Right lobe of liver (tissue), 6 donors: ENCODE measurements around the gene ADI1. TPM values are rescaled to one million over a fixed set of nuclear protein-coding genes. Genes with fewer than 3 reads are reported as not detected.

ENCODE experiments used
- ATAC-seq, 4 donors: fragments of 200-7000 bp; cut with Tn5 transposase; one replicate each; pipeline ENCODE4 v1.9.1; 2020; ENCODE audit warnings: mild to moderate bottlenecking in 4 of 4, moderate library complexity in 4 of 4
- DNase-seq, 3 donors: peaks; one replicate each; pipeline ENCODE4 v3.0.0-alpha.2; 2020
- H3K27ac ChIP-seq, 3 donors: fragments of 200-600 bp; one replicate each; pipeline ENCODE4 v1.8.0; 2022
- H3K27me3 ChIP-seq, 2 donors: fragments of 200-600 bp; one replicate each; pipeline ENCODE4 v1.8.0; 2022
- H3K36me3 ChIP-seq, 4 donors: fragments of 200-600 bp; sonication (generic) in 1 of 4; one replicate each; pipeline versions ENCODE4 v1.5.1 to v1.8.0; 2017 to 2022; ENCODE audit warnings: control low read depth in 1 of 4
- H3K4me1 ChIP-seq, 4 donors: fragments of 200-600 bp; sonication (generic) in 1 of 4; one replicate each; pipeline versions ENCODE4 v1.5.1 to v1.8.0; 2017 to 2022; ENCODE audit warnings: control low read depth in 1 of 4
- H3K4me3 ChIP-seq, 3 donors: fragments of 200-600 bp; one replicate each; pipeline ENCODE4 v1.8.0; 2022
- H3K9me3 ChIP-seq, 4 donors: fragments of 200-600 bp; sonication (generic) in 1 of 4; one replicate each; pipeline versions ENCODE4 v1.5.1 to v1.8.0; 2017 to 2022; ENCODE audit warnings: control low read depth in 1 of 4
- CTCF ChIP-seq, 4 donors: fragments of 200-600 bp in 3 of 4; fragments of 450-650 bp in 1 of 4; IDR thresholded peaks; one replicate each; pipeline versions ENCODE4 v1.5.1 to v1.8.0; 2016 to 2022; ENCODE audit warnings: antibody characterized with exemption in 4 of 4, mild to moderate bottlenecking in 2 of 4
- POLR2A ChIP-seq: fragments of 450-650 bp; IDR thresholded peaks from one replicate; pipeline ENCODE4 v1.6.1; 2017; ENCODE audit warnings: antibody characterized with exemption, mild to moderate bottlenecking
- WGBS: methylation state at CpG from one replicate; pipeline ENCODE4 v1.1.6; 2018; ENCODE audit warnings: low coverage, low lambda C conversion rate; ENCODE audit not compliant: insufficient coverage; ENCODE audit errors: missing lambda C conversion rate; 5-methylcytosine and 5-hydroxymethylcytosine counted together
- intact Hi-C, 2 donors: fragments of 100-400 bp; cut with DNase I; formaldehyde crosslinking; loops; one replicate each; pipeline versions ENCODE4 v1.11.2 to v1.14.1; 2022
- total RNA-seq, 6 experiments: library from RNA; depleted of rRNA in 2 of 6; stranded (reverse); fragments of >200 nt in 2 of 6; fragmentation: NEBNext Ultra II Directional in 3 of 6; extraction: Animal tissue kit (Norgen Biotek cat#: 25700) in 3 of 6; gene quantifications; one replicate each; pipeline versions ENCODE4 v1.1.0 to v1.2.4, GENCODE V29; 2016 to 2023
- donor health status: DM: no; HTN: yes; CAD: no.
- donor health status: DM: no; HTN: no; CAD: no.
- donor health status: DM: no; HTN: no; CAD: no.
- donor health status: DM: no; HTN: yes; CAD: no.
- donor health status: DM: no; HTN: yes; CAD: no.

Gene ADI1
- total RNA-seq, 6 experiments from 2014 or later, result 165 to 470 (median 246) TPM

DNA sequence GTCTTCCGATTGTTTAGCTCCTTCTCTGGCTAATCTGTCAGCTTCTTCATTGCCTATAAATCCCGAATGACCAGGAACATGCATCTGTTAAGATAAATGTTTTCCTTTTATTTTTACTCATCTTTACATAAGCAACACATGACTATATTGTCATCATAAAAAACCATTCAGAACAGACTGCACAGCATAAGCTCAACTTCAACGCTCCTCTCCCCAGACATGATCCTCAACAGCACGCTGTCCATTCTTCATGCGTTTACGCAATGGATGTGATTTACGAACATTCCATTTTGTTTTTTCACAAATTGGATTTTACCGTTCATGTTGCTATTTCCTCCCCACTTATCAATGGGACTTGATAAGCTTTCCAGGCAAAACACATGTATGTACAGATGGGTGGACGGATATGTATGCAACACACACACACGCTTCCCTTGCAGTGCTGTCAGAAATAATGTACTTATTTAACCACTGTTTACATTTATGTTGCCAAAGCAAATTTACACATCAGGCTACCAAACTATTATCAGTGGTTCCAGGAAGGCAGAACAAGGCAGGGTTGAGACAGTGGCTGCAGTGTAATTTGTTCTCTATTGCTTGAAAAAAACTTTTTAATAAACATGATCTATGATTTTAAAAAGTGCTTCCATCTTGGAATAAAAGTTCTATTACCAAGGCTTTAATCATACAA, 26.6 kb upstream of the ADI1 start:
- Histone ChIP-seq H3K27ac (no peak overlapping the region), H3K4me3 (no peak overlapping the region), H3K4me1 (peaks cover 0 to 8% (median 3%) of the 10 kb centered on the region in 4 donors), H3K36me3 (peaks cover 0 to 66% (median 24%) of the 10 kb centered on the region in 4 donors), H3K27me3 (no peaks in the 10 kb centered on the region), H3K9me3 (no peaks in the 10 kb centered on the region)
- WGBS, result 86% methylated on average over 10 of the region's 10 CpGs
- ATAC-seq, result peak in 3 of 4 donors; percentile 30 to 59 (median 57)
- no peak for DNase-seq
- intact Hi-C loops, result no loop called here
- TF ChIP-seq CTCF (IDR thresholded peaks at IDR 0.05), result no peak
- no peak for TF ChIP-seq POLR2A

- DNase-seq (no peak), ATAC-seq (no peak)
- no peaks in the 10 kb centered on the region for H3K27me3 ChIP-seq
- no peak overlapping the region for H3K27ac ChIP-seq
- H3K9me3 ChIP-seq, result no peaks in the 10 kb centered on the region
- TF ChIP-seq CTCF (IDR thresholded peaks at IDR 0.05) (no peak), POLR2A (no peak)
- peaks cover 0 to 42% (median 15%) of the 10 kb centered on the region in 4 donors for H3K36me3 ChIP-seq
- peaks cover 0 to 26% (median 8%) of the 10 kb centered on the region in 4 donors for H3K4me1 ChIP-seq
- WGBS, result 51% methylated on average over 5 of the region's 6 CpGs
- H3K4me3 ChIP-seq, result no peak overlapping the region
- intact Hi-C loops, result no loop called here
These were observed 23.8 kb upstream of the ADI1 start for GRCh38 chr2:3543023-3543683.

DNA sequence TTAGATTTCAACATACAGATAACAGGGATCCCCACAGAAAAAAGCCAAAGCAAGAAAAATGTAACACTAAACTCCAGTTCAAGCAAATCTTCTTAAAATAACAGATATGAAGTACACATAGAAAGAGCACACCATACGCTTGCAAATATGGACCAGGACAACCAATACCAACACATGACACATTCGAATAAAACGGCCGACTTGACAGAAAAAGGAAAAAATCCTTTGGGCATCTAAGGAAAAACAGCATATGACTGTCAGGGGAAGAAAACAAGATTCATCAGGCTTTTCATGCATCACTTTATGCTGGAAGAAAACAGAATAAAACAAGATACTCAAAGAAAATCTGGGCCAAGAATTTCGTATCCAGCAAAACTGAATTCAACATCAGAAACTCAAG, 22.8 kb upstream of the ADI1 start:
- Histone ChIP-seq H3K4me3 (no peak overlapping the region), H3K9me3 (no peaks in the 10 kb centered on the region), H3K4me1 (peaks cover 0 to 35% (median 9%) of the 10 kb centered on the region in 4 donors), H3K36me3 (peaks cover 0 to 35% (median 9%) of the 10 kb centered on the region in 4 donors), H3K27me3 (no peaks in the 10 kb centered on the region), H3K27ac (no peak overlapping the region)
- TF ChIP-seq POLR2A (no peak), CTCF (IDR thresholded peaks at IDR 0.05) (no peak)
- no peak for ATAC-seq
- DNase-seq, result no peak
- WGBS, result 85% methylated on average over 5 of the region's 5 CpGs
- intact Hi-C loops, result no loop called here

- Histone ChIP-seq H3K27ac (peak overlapping the region in 1 of 3 donors; percentile 83), H3K4me1 (peaks cover 0 to 46% (median 18%) of the 10 kb centered on the region in 4 donors), H3K36me3 (peaks cover 0 to 13% (median 3%) of the 10 kb centered on the region in 4 donors), H3K4me3 (no peak overlapping the region), H3K27me3 (no peaks in the 10 kb centered on the region), H3K9me3 (no peaks in the 10 kb centered on the region)
- TF ChIP-seq CTCF (IDR thresholded peaks at IDR 0.05), result no peak
- TF ChIP-seq POLR2A, result no peak
- WGBS, result 88% methylated on average over 9 of the region's 9 CpGs
- intact Hi-C loops, result no loop called here
- ATAC-seq (no peak), DNase-seq (no peak)
These were observed 20.5 kb upstream of the ADI1 start for GRCh38 chr2:3539836-3540235.
